ENCODE measurements around the gene CHML. TPM values are rescaled to one million over a fixed set of nuclear protein-coding genes. Genes with fewer than 3 reads are reported as not detected.

The CHML gene
- total and polyA plus RNA-seq, 2 of the 8 experiments (the other 6 are each of a cell fraction or from before 2014, with no cell fraction given) = 11.5 to 82.4 TPM

DNA sequence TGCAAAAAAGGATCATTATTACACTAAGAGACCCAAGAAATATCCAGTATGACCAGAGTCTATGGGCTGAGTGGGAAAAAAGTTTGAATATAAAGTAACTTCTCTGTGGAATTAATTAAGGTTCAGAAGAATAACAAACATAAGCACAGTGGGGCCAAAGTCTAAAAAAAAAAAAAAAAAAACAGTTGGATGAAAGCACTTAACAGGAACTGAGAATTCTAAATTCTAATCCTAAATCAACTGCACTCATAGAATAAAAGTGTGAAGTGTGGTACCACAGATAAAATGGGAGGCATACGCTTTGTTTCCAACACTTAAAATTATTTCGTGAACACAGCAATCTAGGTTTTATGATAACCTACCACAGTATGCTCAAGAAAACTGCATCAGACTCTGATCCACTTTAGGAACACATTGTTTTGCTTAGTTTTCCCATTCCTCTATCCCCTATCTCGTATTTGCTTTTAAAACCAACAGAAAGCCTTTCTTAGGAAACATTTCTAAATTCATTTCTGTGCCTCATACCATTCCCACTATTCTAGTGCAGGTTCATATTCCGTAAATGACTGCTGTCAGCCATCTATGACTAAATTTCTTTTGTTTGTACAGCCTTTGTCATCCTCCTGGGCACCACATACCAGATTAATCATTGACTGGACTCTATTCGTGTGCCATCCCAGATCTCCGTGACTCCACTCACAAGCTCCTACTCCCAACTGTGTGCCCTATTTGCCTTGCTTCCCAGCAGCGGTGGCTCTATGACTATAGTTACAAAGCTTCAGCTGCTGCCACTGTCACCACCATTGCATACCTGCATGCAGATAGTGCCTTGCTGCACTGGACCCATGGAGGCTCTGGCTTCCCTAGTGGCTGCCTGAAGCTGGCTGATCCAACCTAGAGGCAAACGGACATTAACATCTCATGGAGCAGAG lies 24.9 kb downstream of the CHML start (continued):
- TF ChIP-seq, protein P1, sequence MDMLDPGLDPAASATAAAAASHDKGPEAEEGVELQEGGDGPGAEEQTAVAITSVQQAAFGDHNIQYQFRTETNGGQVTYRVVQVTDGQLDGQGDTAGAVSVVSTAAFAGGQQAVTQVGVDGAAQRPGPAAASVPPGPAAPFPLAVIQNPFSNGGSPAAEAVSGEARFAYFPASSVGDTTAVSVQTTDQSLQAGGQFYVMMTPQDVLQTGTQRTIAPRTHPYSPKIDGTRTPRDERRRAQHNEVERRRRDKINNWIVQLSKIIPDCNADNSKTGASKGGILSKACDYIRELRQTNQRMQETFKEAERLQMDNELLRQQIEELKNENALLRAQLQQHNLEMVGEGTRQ (IDR thresholded peaks at IDR 0.05; ENCODE audit: low read length) = no peak
- TF ChIP-seq, protein P2, sequence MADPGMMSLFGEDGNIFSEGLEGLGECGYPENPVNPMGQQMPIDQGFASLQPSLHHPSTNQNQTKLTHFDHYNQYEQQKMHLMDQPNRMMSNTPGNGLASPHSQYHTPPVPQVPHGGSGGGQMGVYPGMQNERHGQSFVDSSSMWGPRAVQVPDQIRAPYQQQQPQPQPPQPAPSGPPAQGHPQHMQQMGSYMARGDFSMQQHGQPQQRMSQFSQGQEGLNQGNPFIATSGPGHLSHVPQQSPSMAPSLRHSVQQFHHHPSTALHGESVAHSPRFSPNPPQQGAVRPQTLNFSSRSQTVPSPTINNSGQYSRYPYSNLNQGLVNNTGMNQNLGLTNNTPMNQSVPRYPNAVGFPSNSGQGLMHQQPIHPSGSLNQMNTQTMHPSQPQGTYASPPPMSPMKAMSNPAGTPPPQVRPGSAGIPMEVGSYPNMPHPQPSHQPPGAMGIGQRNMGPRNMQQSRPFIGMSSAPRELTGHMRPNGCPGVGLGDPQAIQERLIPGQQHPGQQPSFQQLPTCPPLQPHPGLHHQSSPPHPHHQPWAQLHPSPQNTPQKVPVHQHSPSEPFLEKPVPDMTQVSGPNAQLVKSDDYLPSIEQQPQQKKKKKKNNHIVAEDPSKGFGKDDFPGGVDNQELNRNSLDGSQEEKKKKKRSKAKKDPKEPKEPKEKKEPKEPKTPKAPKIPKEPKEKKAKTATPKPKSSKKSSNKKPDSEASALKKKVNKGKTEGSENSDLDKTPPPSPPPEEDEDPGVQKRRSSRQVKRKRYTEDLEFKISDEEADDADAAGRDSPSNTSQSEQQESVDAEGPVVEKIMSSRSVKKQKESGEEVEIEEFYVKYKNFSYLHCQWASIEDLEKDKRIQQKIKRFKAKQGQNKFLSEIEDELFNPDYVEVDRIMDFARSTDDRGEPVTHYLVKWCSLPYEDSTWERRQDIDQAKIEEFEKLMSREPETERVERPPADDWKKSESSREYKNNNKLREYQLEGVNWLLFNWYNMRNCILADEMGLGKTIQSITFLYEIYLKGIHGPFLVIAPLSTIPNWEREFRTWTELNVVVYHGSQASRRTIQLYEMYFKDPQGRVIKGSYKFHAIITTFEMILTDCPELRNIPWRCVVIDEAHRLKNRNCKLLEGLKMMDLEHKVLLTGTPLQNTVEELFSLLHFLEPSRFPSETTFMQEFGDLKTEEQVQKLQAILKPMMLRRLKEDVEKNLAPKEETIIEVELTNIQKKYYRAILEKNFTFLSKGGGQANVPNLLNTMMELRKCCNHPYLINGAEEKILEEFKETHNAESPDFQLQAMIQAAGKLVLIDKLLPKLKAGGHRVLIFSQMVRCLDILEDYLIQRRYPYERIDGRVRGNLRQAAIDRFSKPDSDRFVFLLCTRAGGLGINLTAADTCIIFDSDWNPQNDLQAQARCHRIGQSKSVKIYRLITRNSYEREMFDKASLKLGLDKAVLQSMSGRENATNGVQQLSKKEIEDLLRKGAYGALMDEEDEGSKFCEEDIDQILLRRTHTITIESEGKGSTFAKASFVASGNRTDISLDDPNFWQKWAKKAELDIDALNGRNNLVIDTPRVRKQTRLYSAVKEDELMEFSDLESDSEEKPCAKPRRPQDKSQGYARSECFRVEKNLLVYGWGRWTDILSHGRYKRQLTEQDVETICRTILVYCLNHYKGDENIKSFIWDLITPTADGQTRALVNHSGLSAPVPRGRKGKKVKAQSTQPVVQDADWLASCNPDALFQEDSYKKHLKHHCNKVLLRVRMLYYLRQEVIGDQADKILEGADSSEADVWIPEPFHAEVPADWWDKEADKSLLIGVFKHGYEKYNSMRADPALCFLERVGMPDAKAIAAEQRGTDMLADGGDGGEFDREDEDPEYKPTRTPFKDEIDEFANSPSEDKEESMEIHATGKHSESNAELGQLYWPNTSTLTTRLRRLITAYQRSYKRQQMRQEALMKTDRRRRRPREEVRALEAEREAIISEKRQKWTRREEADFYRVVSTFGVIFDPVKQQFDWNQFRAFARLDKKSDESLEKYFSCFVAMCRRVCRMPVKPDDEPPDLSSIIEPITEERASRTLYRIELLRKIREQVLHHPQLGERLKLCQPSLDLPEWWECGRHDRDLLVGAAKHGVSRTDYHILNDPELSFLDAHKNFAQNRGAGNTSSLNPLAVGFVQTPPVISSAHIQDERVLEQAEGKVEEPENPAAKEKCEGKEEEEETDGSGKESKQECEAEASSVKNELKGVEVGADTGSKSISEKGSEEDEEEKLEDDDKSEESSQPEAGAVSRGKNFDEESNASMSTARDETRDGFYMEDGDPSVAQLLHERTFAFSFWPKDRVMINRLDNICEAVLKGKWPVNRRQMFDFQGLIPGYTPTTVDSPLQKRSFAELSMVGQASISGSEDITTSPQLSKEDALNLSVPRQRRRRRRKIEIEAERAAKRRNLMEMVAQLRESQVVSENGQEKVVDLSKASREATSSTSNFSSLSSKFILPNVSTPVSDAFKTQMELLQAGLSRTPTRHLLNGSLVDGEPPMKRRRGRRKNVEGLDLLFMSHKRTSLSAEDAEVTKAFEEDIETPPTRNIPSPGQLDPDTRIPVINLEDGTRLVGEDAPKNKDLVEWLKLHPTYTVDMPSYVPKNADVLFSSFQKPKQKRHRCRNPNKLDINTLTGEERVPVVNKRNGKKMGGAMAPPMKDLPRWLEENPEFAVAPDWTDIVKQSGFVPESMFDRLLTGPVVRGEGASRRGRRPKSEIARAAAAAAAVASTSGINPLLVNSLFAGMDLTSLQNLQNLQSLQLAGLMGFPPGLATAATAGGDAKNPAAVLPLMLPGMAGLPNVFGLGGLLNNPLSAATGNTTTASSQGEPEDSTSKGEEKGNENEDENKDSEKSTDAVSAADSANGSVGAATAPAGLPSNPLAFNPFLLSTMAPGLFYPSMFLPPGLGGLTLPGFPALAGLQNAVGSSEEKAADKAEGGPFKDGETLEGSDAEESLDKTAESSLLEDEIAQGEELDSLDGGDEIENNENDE (IDR thresholded peaks at IDR 0.05; ENCODE audit: insufficient replicate concordance, low read length) = no peak
- TF ChIP-seq TBP (IDR thresholded peaks at IDR 0.05; ENCODE audit: low read depth, low read length) = no peak
- TF ChIP-seq, protein P3, sequence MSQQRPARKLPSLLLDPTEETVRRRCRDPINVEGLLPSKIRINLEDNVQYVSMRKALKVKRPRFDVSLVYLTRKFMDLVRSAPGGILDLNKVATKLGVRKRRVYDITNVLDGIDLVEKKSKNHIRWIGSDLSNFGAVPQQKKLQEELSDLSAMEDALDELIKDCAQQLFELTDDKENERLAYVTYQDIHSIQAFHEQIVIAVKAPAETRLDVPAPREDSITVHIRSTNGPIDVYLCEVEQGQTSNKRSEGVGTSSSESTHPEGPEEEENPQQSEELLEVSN (IDR thresholded peaks at IDR 0.05) = no peak
- TF ChIP-seq YY1 (IDR thresholded peaks at IDR 0.05; ENCODE audit: low read depth, low read length) = no peak

All from H1 (cell line).